Osteocyte (in vitro differentiated cells): ENCODE results near the gene SHISA2. TPM values are rescaled to one million over a fixed set of nuclear protein-coding genes. Genes with fewer than 3 reads are reported as not detected.

Experiments used
- DNase-seq: peaks from one replicate; pipeline ENCODE4 v3.0.0; 2021; ENCODE audit warnings: mixed read lengths; ENCODE audit not compliant: unreplicated experiment; ENCODE audit errors: extremely low spot score
- H3K27ac Mint-ChIP-seq: one replicate; pipeline ENCODE4 v1.8.0; 2021; ENCODE audit warnings: mild to moderate bottlenecking, mixed read lengths; ENCODE audit not compliant: unreplicated experiment
- H3K27me3 Mint-ChIP-seq: one replicate; pipeline ENCODE4 v1.8.0; 2021; ENCODE audit warnings: mixed read lengths; ENCODE audit not compliant: unreplicated experiment
- H3K36me3 Mint-ChIP-seq: one replicate; pipeline ENCODE4 v1.8.0; 2021; ENCODE audit warnings: mixed read lengths; ENCODE audit not compliant: unreplicated experiment
- H3K4me1 Mint-ChIP-seq: one replicate; pipeline ENCODE4 v1.8.0; 2021; ENCODE audit warnings: mixed read lengths; ENCODE audit not compliant: unreplicated experiment
- H3K4me3 Mint-ChIP-seq: one replicate; pipeline ENCODE4 v1.8.0; 2021; ENCODE audit warnings: mild to moderate bottlenecking, moderate library complexity, mixed read lengths; ENCODE audit not compliant: unreplicated experiment
- H3K9me3 Mint-ChIP-seq: one replicate; pipeline ENCODE4 v1.8.0; 2021; ENCODE audit warnings: mixed read lengths; ENCODE audit not compliant: unreplicated experiment
- CTCF ChIP-seq: fragments of 200-600 bp; sonication (generic); IDR thresholded peaks from 2 replicates; pipeline ENCODE4 v1.5.0; 2021; ENCODE audit warnings: antibody characterized with exemption, mild to moderate bottlenecking, moderate library complexity
- total RNA-seq: library from RNA; stranded (reverse); gene quantifications from 2 replicates; pipeline ENCODE4 v1.2.1, GENCODE V29; 2021

SHISA2 gene
- total RNA-seq, 1 donor from 2014 or later, result 128 TPM

- Mint-ChIP-seq H3K36me3 (no peaks in the 10 kb centered on the region), H3K27ac (peak overlapping the region; percentile 73), H3K4me1 (peaks cover 63% of the 10 kb centered on the region), H3K4me3 (no peak overlapping the region), H3K27me3 (no peaks in the 10 kb centered on the region), H3K9me3 (no peaks in the 10 kb centered on the region)
- DNase-seq, result no peak
- TF ChIP-seq CTCF, result no peak
Measured at GRCh38 chr13:26024558-26024957, 27.3 kb downstream of the SHISA2 start.

- H3K4me1 Mint-ChIP-seq, result peaks cover 81% of the 10 kb centered on the region
- H3K27ac Mint-ChIP-seq, result peak overlapping the region; percentile 94
- no peaks in the 10 kb centered on the region for H3K9me3 Mint-ChIP-seq
- no peaks in the 10 kb centered on the region for H3K27me3 Mint-ChIP-seq
- no peak for TF ChIP-seq CTCF
- peak; percentile 93 for DNase-seq
- no peak overlapping the region for H3K4me3 Mint-ChIP-seq
- H3K36me3 Mint-ChIP-seq, result no peaks in the 10 kb centered on the region
Measured at GRCh38 chr13:26022538-26023292, 29.1 kb downstream of the SHISA2 start.

GRCh38 chr13:26021956-26022355, 29.9 kb downstream of the SHISA2 start:
- Mint-ChIP-seq H3K4me1 (peaks cover 89% of the 10 kb centered on the region), H3K27me3 (no peaks in the 10 kb centered on the region), H3K27ac (peak overlapping the region; percentile 94), H3K36me3 (no peaks in the 10 kb centered on the region), H3K4me3 (no peak overlapping the region), H3K9me3 (no peaks in the 10 kb centered on the region)
- no peak for DNase-seq
- no peak for TF ChIP-seq CTCF

- H3K4me3 Mint-ChIP-seq, result no peak overlapping the region
- H3K36me3 Mint-ChIP-seq, result no peaks in the 10 kb centered on the region
- peaks cover 91% of the 10 kb centered on the region for H3K4me1 Mint-ChIP-seq
- peak overlapping the region; percentile 94 for H3K27ac Mint-ChIP-seq
- no peaks in the 10 kb centered on the region for H3K27me3 Mint-ChIP-seq
- no peak for TF ChIP-seq CTCF
- DNase-seq, result no peak
- H3K9me3 Mint-ChIP-seq, result no peaks in the 10 kb centered on the region
Measured at GRCh38 chr13:26021516-26021915, 30.3 kb downstream of the SHISA2 start.

- H3K4me1 Mint-ChIP-seq, result peaks cover 95% of the 10 kb centered on the region
- H3K36me3 Mint-ChIP-seq, result no peaks in the 10 kb centered on the region
- peak overlapping the region; percentile 94 for H3K27ac Mint-ChIP-seq
Measured at GRCh38 chr13:26020891-26021290, 30.9 kb downstream of the SHISA2 start.

More at GRCh38 chr13:26020891-26021290, 30.9 kb downstream of the SHISA2 start:
- no peak for DNase-seq
- Mint-ChIP-seq H3K4me3 (no peak overlapping the region), H3K9me3 (no peaks in the 10 kb centered on the region), H3K27me3 (no peaks in the 10 kb centered on the region)
- TF ChIP-seq CTCF, result no peak
